CD4-positive, alpha-beta T cell (primary cell): ENCODE data around the gene PMM2. TPM values are rescaled to one million over a fixed set of nuclear protein-coding genes. Genes with fewer than 3 reads are reported as not detected.
A peak's percentile ranks its signal among the peaks of the same experiment; 100 is the strongest.

ENCODE experiments used
- ATAC-seq: fragments of 200-7000 bp; cut with Tn5 transposase; one replicate; pipeline ENCODE4 v1.10.0; 2022; ENCODE audit warnings: mild to moderate bottlenecking; ENCODE audit not compliant: poor library complexity
- CTCF ChIA-PET: fragments of 350-600 bp; sonication (Branson Sonifier 250); formaldehyde crosslinking; loops from one replicate; lab custom pipeline; 2021; ENCODE audit warnings: antibody characterized with exemption, inconsistent platforms; lab: Charles Lee
- POLR2A ChIA-PET: fragments of 350-600 bp; sonication (Branson Sonifier 250); formaldehyde crosslinking; loops from one replicate; lab custom pipeline; 2021; ENCODE audit warnings: antibody characterized with exemption, inconsistent platforms; lab: Charles Lee
- DNase-seq, 14 experiments: peaks; one replicate each; pipeline ENCODE4 v3.0.0-alpha.2; 2013 to 2020; ENCODE audit warnings: mixed read lengths in 2 of 14
- H3K27ac ChIP-seq, 2 donors: one replicate each; pipeline versions ENCODE4 v1.5.1 to v1.7.0; 2013; ENCODE audit warnings: low read length in 2 of 2, low read depth in 1 of 2, mild to moderate bottlenecking in 1 of 2
- H3K27me3 ChIP-seq, 2 experiments: 1 replicate in 1 of 2; 2 replicates in 1 of 2; pipeline versions ENCODE4 v1.6.1 to v1.7.0; 2013; ENCODE audit warnings: low read length in 2 of 2, control low read depth in 1 of 2, mild to moderate bottlenecking in 1 of 2, moderate library complexity in 1 of 2; ENCODE audit not compliant: insufficient read depth in 2 of 2, control insufficient read depth in 1 of 2
- H3K36me3 ChIP-seq: one replicate; pipeline ENCODE4 v1.6.1; 2013; ENCODE audit warnings: low read length, control low read depth; ENCODE audit not compliant: insufficient read depth
- H3K4me1 ChIP-seq: one replicate; pipeline ENCODE4 v1.6.1; 2013; ENCODE audit warnings: low read length, control low read depth; ENCODE audit not compliant: insufficient read depth
- H3K4me3 ChIP-seq: one replicate; pipeline ENCODE4 v1.5.1; 2013; ENCODE audit warnings: mild to moderate bottlenecking, low read length, moderate library complexity
- H3K9me3 ChIP-seq, 2 experiments: 1 replicate in 1 of 2; 2 replicates in 1 of 2; pipeline versions ENCODE4 v1.6.1 to v1.7.0; 2013; ENCODE audit warnings: low read length in 2 of 2, mild to moderate bottlenecking in 2 of 2, control low read depth in 1 of 2, moderate library complexity in 1 of 2; ENCODE audit not compliant: control insufficient read depth in 1 of 2, insufficient read depth in 1 of 2
- H3K27ac Mint-ChIP-seq: one replicate; pipeline ENCODE4 v1.8.0; 2020; ENCODE audit warnings: mixed read lengths
- H3K27me3 Mint-ChIP-seq: one replicate; pipeline ENCODE4 v1.8.0; 2021; ENCODE audit warnings: mixed read lengths
- H3K36me3 Mint-ChIP-seq: one replicate; pipeline ENCODE4 v1.8.0; 2021; ENCODE audit warnings: low read depth, mixed read lengths
- H3K4me1 Mint-ChIP-seq: one replicate; pipeline ENCODE4 v1.8.0; 2021; ENCODE audit warnings: low read depth, mixed read lengths
- H3K4me3 Mint-ChIP-seq: one replicate; pipeline ENCODE4 v1.8.0; 2020; ENCODE audit warnings: mild to moderate bottlenecking, mixed read lengths
- H3K9me3 Mint-ChIP-seq: one replicate; pipeline ENCODE4 v1.8.0; 2020; ENCODE audit warnings: mixed read lengths
- intact Hi-C, 2 experiments: fragments of 100-400 bp; cut with DNase I in 1 of 2; cut with micrococcal nuclease in 1 of 2; formaldehyde crosslinking; loops; one replicate each; pipeline versions ENCODE4 v1.15.1 to v1.9.0; 2023 to 2025; cut with DNase I, micrococcal nuclease
- total RNA-seq, 174 experiments: library from RNA in 2 of 174; stranded (reverse) in 2 of 174; gene quantifications; one replicate each; pipeline ENCODE4 v1.2.3 and lab custom pipeline; 2021 to 2026
- TF ChIP-seq, protein P1 (sequence below): fragments of 200-600 bp; IDR thresholded peaks from one replicate; pipeline ENCODE4 v1.8.0; 2022; ENCODE audit warnings: antibody characterized with exemption, mild to moderate bottlenecking

PMM2 gene
- total RNA-seq, 2 experiments from 2014 or later, result 24.2 to 27.0 TPM

DNA sequence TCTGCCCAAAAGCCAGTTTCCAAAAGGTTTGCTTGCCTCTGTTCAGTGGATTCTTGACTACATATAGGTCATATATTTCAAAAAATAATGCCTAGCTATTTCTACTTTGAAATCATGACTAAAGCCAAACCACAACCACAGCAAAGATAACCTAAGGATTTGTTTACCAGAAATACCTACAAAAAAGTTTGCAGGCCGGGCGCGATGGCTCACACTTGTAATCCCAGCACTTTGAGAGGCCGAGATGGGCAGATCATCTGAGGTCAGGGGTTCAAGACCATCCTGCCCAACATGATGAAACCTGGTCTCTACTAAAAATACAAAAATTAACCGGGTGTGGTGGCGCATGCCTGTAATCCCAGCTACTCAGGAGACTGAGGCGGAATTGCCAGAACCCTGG is 56.0 kb downstream of the PMM2 start:
- H3K4me3 Mint-ChIP-seq, result no peak overlapping the region
- DNase-seq (peak in 1 of 14 experiments; percentile 2), ATAC-seq (no peak)
- ChIA-PET POLR2A (interaction anchor here (1.0 kb wide), 1 partner anchor 15 kb away, joined by 6 read pairs; the partner anchor contains the start of gene CARHSP1), CTCF (interaction anchor here (3.4 kb wide), 1 partner anchor 26 kb away, joined by 15 read pairs; no protein-coding TSS in a partner anchor)
- H3K36me3 Mint-ChIP-seq, result peaks cover 60% of the 10 kb centered on the region
- Histone ChIP-seq H3K9me3 (no peaks in the 10 kb centered on the region), H3K27me3 (no peaks in the 10 kb centered on the region), H3K36me3 (peaks cover 38% of the 10 kb centered on the region), H3K27ac (no peak overlapping the region), H3K4me3 (no peak overlapping the region), H3K4me1 (peaks cover 22% of the 10 kb centered on the region)
- H3K27ac Mint-ChIP-seq, result peak overlapping the region; percentile 33
- H3K9me3 Mint-ChIP-seq, result no peaks in the 10 kb centered on the region
- no peaks in the 10 kb centered on the region for H3K27me3 Mint-ChIP-seq
- intact Hi-C loops, result no loop called here
- TF ChIP-seq, protein P1, sequence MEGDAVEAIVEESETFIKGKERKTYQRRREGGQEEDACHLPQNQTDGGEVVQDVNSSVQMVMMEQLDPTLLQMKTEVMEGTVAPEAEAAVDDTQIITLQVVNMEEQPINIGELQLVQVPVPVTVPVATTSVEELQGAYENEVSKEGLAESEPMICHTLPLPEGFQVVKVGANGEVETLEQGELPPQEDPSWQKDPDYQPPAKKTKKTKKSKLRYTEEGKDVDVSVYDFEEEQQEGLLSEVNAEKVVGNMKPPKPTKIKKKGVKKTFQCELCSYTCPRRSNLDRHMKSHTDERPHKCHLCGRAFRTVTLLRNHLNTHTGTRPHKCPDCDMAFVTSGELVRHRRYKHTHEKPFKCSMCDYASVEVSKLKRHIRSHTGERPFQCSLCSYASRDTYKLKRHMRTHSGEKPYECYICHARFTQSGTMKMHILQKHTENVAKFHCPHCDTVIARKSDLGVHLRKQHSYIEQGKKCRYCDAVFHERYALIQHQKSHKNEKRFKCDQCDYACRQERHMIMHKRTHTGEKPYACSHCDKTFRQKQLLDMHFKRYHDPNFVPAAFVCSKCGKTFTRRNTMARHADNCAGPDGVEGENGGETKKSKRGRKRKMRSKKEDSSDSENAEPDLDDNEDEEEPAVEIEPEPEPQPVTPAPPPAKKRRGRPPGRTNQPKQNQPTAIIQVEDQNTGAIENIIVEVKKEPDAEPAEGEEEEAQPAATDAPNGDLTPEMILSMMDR, result no peak
- peaks cover 32% of the 10 kb centered on the region for H3K4me1 Mint-ChIP-seq

DNA sequence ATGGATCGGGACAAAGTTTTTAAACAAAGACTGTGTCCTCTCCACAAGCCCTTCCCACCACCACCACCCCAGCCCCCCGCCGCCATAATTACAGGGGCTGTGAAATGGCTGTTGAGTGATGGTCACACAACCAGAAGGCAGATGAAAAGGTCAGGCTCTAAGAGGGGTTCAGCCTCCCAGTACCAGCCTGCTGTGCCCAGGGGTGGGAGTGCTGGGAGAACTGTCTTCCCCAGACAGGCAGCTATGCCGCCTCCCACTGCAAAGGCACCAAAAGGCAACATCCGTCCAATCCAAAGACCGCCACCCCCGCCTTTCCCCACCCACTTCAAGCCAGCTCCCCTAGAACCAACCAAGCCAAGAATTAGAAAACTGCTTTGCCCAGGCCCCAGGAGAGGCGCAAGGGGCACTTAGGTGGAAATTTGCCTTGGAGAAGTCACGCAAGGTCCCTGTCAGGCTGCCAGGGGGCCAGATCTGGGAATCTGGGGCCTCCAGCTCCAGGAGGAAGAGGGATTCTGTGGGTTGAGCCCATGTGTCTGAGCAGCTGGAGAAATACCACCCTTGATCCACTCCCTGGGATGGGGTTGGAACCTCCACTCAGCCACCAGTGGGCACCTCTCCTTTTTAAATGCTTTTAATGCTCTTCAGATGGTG is 56.8 kb downstream of the PMM2 start:
- no peak overlapping the region for H3K4me3 ChIP-seq
- ChIA-PET CTCF (interaction anchor here (3.4 kb wide), 1 partner anchor 25 kb away, joined by 15 read pairs; no protein-coding TSS in a partner anchor), POLR2A (interaction anchor here (0.8 to 1.0 kb wide), 2 partner anchors 11 to 15 kb away, joined by 4 to 6 read pairs; partner anchors contain the start of gene CARHSP1)
- TF ChIP-seq, protein P1, result no peak
- peaks cover 32% of the 10 kb centered on the region for H3K4me1 Mint-ChIP-seq
- no peak for ATAC-seq
- intact Hi-C loops, result no loop called here
- no peak overlapping the region for H3K27ac Mint-ChIP-seq
- no peaks in the 10 kb centered on the region for H3K27me3 ChIP-seq
- H3K9me3 ChIP-seq, result no peaks in the 10 kb centered on the region
- H3K27ac ChIP-seq, result no peak overlapping the region
- no peak for DNase-seq
- no peaks in the 10 kb centered on the region for H3K9me3 Mint-ChIP-seq
- no peak overlapping the region for H3K4me3 Mint-ChIP-seq
- H3K36me3 Mint-ChIP-seq, result peaks cover 58% of the 10 kb centered on the region
- H3K36me3 ChIP-seq, result peaks cover 40% of the 10 kb centered on the region
- H3K27me3 Mint-ChIP-seq, result no peaks in the 10 kb centered on the region
- H3K4me1 ChIP-seq, result peaks cover 22% of the 10 kb centered on the region

DNA sequence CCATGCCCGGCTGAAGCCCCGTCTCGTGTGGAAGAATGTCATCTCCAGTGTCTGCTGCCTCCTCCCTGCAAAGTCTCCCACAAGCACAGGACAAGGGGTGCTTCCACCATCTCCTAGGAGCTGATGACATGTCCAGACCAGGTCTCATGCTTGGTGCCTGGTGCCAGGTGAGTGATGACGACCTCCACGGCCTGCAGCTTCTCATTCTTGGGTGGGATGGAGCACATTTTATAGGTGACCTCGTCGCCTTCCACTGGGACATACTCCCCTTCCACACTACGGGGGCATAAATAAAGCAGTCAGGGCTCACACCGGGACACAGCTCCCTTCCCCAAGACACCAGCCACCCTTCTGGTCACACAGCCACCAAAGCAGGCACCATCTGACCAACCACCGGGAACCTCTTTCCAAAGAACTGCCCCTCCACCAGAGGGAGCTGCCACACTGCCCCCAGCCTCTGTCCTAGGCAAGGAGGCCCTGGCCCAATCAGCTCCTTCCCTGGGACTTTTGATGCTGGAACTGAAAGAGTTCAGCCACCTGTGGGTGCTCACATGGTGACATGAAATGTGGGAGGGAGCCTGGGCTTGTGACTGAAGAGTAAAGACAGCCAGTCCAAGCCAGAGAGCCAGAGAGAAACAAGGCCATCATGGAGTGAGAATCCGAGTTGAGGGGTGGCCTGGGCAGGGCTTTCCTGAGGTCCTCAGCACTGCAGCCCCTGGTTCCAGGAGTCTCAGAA is 57.6 kb downstream of the PMM2 start:
- ChIA-PET POLR2A (interaction anchor here (0.8 to 1.5 kb wide), 2 partner anchors 11 to 14 kb away, joined by 4 read pairs; partner anchors contain the start of gene CARHSP1), CTCF (interaction anchor here (3.4 kb wide), 1 partner anchor 24 kb away, joined by 15 read pairs; no protein-coding TSS in a partner anchor)
- intact Hi-C loops, result no loop called here
- TF ChIP-seq, protein P1, result no peak
- ATAC-seq (no peak), DNase-seq (no peak)
- Histone ChIP-seq H3K27ac (no peak overlapping the region), H3K4me1 (peaks cover 18% of the 10 kb centered on the region), H3K4me3 (no peak overlapping the region), H3K27me3 (no peaks in the 10 kb centered on the region), H3K9me3 (no peaks in the 10 kb centered on the region), H3K36me3 (peaks cover 36% of the 10 kb centered on the region)
- Mint-ChIP-seq H3K27me3 (no peaks in the 10 kb centered on the region), H3K9me3 (no peaks in the 10 kb centered on the region), H3K4me3 (no peak overlapping the region), H3K4me1 (peaks cover 27% of the 10 kb centered on the region), H3K36me3 (peaks cover 51% of the 10 kb centered on the region), H3K27ac (peak overlapping the region; percentile 34)
